Cardiac muscle cell (in vitro differentiated cells and primary cell): ENCODE results near the gene FOXL2NB. TPM values are rescaled to one million over a fixed set of nuclear protein-coding genes. Genes with fewer than 3 reads are reported as not detected.

Experiments used
- DNase-seq, 2 donors: peaks; one replicate each; pipeline versions ENCODE4 v3.0.0 to v3.0.0-alpha.2; 2010 to 2017; ENCODE audit warnings: low read depth in 1 of 2, low spot score in 1 of 2
- H3K27ac ChIP-seq: fragments of 200-600 bp; sonication (generic); 2 replicates; pipeline ENCODE4 v1.5.1; 2016
- H3K27me3 ChIP-seq: fragments of 200-600 bp; sonication (generic); 2 replicates; pipeline ENCODE4 v1.6.0; 2016; ENCODE audit warnings: control low read depth
- H3K36me3 ChIP-seq: fragments of 200-600 bp; sonication (generic); 2 replicates; pipeline ENCODE4 v1.5.1; 2016; ENCODE audit warnings: control low read depth
- H3K4me1 ChIP-seq: fragments of 200-600 bp; sonication (generic); 2 replicates; pipeline ENCODE4 v1.8.1; 2017; ENCODE audit warnings: low read depth, mild to moderate bottlenecking, mixed run types
- H3K4me3 ChIP-seq: fragments of 200-600 bp; sonication (generic); 2 replicates; pipeline ENCODE4 v1.5.1; 2016; ENCODE audit warnings: mild to moderate bottlenecking
- H3K9me3 ChIP-seq: fragments of 200-600 bp; sonication (generic); 2 replicates; pipeline ENCODE4 v1.5.1; 2017; ENCODE audit warnings: low read depth, mild to moderate bottlenecking, control low read depth
- polyA plus RNA-seq: library from polyadenylated mRNA; unstranded; fragments of >200 nt; fragmentation: Nextera tagmentation; extraction: Ambion mirVana; gene quantifications from 2 replicates; pipeline ENCODE4 v1.2.1, GENCODE V29; 2016
- total RNA-seq: library from RNA; depleted of rRNA; stranded (reverse); fragments of >200 nt; gene quantifications from 2 replicates; pipeline ENCODE4 v1.2.3, GENCODE V29; 2016
- TF ChIP-seq, protein P1 (sequence below): IDR thresholded peaks from 2 replicates; pipeline ENCODE4 v1.5.1; 2012; ENCODE audit warnings: low read depth, mild to moderate bottlenecking, low read length

Gene FOXL2NB
- total and polyA plus RNA-seq, 2 experiments from 2014 or later: not detected

DNA sequence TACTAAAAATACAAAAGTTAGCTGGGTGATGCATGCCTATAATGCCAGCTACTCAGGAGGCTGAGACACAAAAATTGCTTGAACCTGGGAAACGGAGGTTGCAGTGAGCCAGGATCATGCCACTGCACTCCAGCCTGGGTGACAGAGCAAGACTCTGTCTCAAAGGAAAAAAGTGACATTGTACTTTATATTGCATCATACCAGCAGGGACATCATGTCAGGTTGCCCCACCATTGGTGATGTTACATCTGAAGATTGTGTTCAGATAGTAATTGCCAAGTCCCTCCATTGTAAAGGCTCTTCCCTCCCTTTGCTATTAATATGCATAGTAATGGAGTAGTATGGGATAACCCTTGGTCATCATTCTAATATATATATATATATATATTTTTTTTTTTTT, 44.8 kb upstream of the FOXL2NB start:
- Histone ChIP-seq H3K4me1 (peaks cover 9% of the 10 kb centered on the region), H3K4me3 (no peak overlapping the region), H3K9me3 (no peaks in the 10 kb centered on the region), H3K36me3 (no peaks in the 10 kb centered on the region), H3K27me3 (no peaks in the 10 kb centered on the region), H3K27ac (no peak overlapping the region)
- no peak for DNase-seq
- TF ChIP-seq, protein P1, sequence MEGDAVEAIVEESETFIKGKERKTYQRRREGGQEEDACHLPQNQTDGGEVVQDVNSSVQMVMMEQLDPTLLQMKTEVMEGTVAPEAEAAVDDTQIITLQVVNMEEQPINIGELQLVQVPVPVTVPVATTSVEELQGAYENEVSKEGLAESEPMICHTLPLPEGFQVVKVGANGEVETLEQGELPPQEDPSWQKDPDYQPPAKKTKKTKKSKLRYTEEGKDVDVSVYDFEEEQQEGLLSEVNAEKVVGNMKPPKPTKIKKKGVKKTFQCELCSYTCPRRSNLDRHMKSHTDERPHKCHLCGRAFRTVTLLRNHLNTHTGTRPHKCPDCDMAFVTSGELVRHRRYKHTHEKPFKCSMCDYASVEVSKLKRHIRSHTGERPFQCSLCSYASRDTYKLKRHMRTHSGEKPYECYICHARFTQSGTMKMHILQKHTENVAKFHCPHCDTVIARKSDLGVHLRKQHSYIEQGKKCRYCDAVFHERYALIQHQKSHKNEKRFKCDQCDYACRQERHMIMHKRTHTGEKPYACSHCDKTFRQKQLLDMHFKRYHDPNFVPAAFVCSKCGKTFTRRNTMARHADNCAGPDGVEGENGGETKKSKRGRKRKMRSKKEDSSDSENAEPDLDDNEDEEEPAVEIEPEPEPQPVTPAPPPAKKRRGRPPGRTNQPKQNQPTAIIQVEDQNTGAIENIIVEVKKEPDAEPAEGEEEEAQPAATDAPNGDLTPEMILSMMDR: no peak

DNA sequence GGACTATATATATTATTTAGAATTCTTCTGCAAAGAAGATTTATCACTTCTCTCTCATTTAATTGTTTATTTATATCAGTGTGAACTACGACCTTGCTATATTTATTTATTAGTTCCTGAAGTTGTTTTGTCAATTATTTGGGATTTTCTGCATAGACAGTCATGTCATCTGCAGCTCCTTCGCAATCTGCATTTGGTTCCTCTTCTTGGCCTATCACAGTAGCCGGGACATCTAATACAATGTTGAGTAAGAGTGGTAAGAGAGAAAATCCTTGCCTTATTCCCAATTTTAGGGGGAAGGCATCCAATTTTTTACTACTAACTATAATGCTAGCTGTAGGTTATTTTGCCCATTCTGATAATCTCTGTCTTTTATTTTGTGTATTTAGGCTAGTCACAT, 39.5 kb upstream of the FOXL2NB start:
- no peak for DNase-seq
- Histone ChIP-seq H3K27me3 (no peaks in the 10 kb centered on the region), H3K36me3 (no peaks in the 10 kb centered on the region), H3K27ac (no peak overlapping the region), H3K4me3 (no peak overlapping the region), H3K4me1 (no peaks in the 10 kb centered on the region), H3K9me3 (no peaks in the 10 kb centered on the region)
- TF ChIP-seq, protein P1: no peak

DNA sequence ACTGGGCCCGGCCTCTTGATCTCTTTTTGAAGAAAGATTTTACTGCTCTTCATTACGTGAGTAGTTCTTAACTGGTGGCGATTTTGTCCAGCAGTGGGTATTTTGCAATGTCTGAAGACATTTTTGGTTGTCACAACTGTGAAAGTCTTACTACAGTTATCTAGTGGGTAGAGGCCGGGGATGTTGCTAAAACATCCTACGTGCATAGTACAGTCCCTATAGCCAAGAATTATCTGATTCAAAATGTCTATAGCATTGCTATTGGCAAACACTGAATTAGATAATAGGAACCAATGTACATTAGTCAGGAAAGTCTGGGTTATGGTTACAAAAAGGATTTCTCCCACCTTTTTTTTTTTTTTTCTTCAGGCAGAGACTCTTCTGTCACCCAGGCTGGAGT, 38.2 kb upstream of the FOXL2NB start:
- Histone ChIP-seq H3K9me3 (no peaks in the 10 kb centered on the region), H3K27ac (no peak overlapping the region), H3K4me1 (no peaks in the 10 kb centered on the region), H3K27me3 (no peaks in the 10 kb centered on the region), H3K4me3 (no peak overlapping the region), H3K36me3 (no peaks in the 10 kb centered on the region)
- DNase-seq: no peak
- TF ChIP-seq, protein P1: no peak

DNA sequence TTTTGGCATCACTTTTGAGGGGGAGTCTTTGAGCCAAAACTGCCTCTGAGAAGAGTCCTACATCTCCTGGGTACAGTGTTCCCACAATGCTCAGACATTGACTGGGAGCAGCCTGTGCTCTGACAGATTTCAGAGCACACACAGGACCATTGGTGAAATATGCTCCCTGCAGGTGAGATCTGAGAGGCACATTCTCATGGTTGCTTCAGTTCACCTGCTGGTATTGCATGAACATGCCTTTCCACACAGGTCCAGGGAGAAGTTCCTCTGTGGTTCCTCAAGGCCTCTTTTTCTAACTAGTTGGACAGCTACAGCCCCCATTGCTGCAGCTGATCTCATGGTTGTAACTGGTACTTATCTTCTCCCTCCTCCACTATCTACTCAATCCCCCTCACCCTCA, 37.1 kb upstream of the FOXL2NB start:
- Histone ChIP-seq H3K27me3 (no peaks in the 10 kb centered on the region), H3K36me3 (no peaks in the 10 kb centered on the region), H3K4me3 (no peak overlapping the region), H3K4me1 (no peaks in the 10 kb centered on the region), H3K9me3 (no peaks in the 10 kb centered on the region), H3K27ac (no peak overlapping the region)
- TF ChIP-seq, protein P1: no peak
- no peak for DNase-seq

DNA sequence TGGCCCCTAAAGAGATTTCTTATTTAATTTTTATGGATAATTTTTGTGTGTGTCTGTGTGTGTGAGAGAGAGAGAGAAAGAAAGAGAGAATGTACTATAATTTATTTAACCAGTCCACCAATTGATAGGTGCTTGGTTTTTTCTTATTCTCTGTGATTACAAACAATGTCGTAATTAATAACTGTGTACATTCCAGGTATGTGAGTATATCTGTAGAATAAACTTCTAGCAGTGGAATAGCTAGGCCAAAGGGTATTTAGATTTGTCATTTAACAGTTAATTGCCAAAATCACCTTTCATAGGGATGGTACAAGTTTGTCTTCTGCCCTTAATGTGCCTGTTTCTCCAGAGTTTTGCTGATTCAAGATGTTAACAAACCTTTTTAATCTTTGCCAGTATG, 35.4 kb upstream of the FOXL2NB start:
- no peak for DNase-seq
- Histone ChIP-seq H3K27ac (no peak overlapping the region), H3K9me3 (no peaks in the 10 kb centered on the region), H3K36me3 (no peaks in the 10 kb centered on the region), H3K4me1 (no peaks in the 10 kb centered on the region), H3K4me3 (no peak overlapping the region), H3K27me3 (no peaks in the 10 kb centered on the region)
- TF ChIP-seq, protein P1: no peak

DNA sequence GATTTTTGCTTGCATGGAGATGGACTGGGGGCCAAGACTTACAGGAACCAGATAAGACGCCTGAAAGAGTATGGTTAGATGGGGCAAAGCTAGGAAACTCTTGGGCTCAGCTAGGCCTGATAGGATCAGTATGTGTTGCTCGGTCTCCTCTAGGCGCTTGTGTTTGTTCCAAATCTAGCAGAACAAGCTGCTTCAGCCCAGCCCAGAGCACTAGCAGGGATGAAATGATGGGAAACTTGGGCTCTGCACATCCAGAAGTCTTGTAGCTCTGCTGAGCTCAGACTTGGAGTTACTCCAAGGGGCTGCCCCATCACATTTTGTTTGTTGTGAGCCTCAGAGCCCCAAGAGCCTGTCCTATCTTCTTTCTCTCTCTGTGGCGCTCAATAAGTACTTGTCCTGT, 34.8 kb upstream of the FOXL2NB start:
- Histone ChIP-seq H3K27ac (no peak overlapping the region), H3K9me3 (no peaks in the 10 kb centered on the region), H3K27me3 (peaks cover 2% of the 10 kb centered on the region), H3K4me3 (no peak overlapping the region), H3K4me1 (no peaks in the 10 kb centered on the region), H3K36me3 (no peaks in the 10 kb centered on the region)
- TF ChIP-seq, protein P1: no peak
- DNase-seq: peak in 1 of 2 donors; percentile 32
